GM19395 (cell line): ENCODE results near the gene TBC1D22B.
"Not testable (repeated sequence)": the region's sequence is repeated elsewhere in the genome, so short reads cannot be mapped to it uniquely, and the experiment has no call there.

Experiments used
- ATAC-seq: cut with Tn5 transposase; IDR thresholded peaks from one replicate; pipeline ENCODE4 v1.9.1; 2021; ENCODE audit warnings: mild to moderate bottlenecking, moderate library complexity; ENCODE audit not compliant: unreplicated experiment

TBC1D22B gene

GRCh38 chr6:37303091-37303660 lies 45.6 kb downstream of the TBC1D22B start:
- no peak for ATAC-seq

- ATAC-seq, result no peak
Measured at GRCh38 chr6:37303891-37304503, 46.4 kb downstream of the TBC1D22B start.

- no peak for ATAC-seq
Measured at GRCh38 chr6:37304766-37305165, 47.2 kb downstream of the TBC1D22B start.

GRCh38 chr6:37305841-37306425 lies 48.4 kb downstream of the TBC1D22B start:
- ATAC-seq, result no peak

GRCh38 chr6:37306624-37307222 lies 49.2 kb downstream of the TBC1D22B start:
- ATAC-seq, result no peak

- ATAC-seq, result not testable (repeated sequence)
Measured at GRCh38 chr6:37307484-37307883, 49.9 kb downstream of the TBC1D22B start.

GRCh38 chr6:37308069-37308815 lies 50.7 kb downstream of the TBC1D22B start:
- ATAC-seq, result no peak

GRCh38 chr6:37309046-37309445 lies 51.5 kb downstream of the TBC1D22B start:
- ATAC-seq, result no peak

- ATAC-seq, result no peak
Measured at GRCh38 chr6:37309692-37310091, 52.1 kb downstream of the TBC1D22B start.

- no peak for ATAC-seq
Measured at GRCh38 chr6:37310966-37311365, 53.4 kb downstream of the TBC1D22B start.

- no peak for ATAC-seq
Measured at GRCh38 chr6:37311741-37312473, 54.3 kb downstream of the TBC1D22B start.

- no peak for ATAC-seq
Measured at GRCh38 chr6:37313723-37314486, 56.3 kb downstream of the TBC1D22B start.

- no peak for ATAC-seq
Measured at GRCh38 chr6:37314487-37315156, 57.0 kb downstream of the TBC1D22B start.

- no peak for ATAC-seq
Measured at GRCh38 chr6:37315157-37315515, 57.6 kb downstream of the TBC1D22B start.

- ATAC-seq, result no peak
Measured at GRCh38 chr6:37316071-37316470, 58.5 kb downstream of the TBC1D22B start.

GRCh38 chr6:37317312-37318038 lies 59.9 kb downstream of the TBC1D22B start:
- ATAC-seq, result no peak

GRCh38 chr6:37319156-37319555 lies 61.6 kb downstream of the TBC1D22B start:
- ATAC-seq, result no peak

- no peak for ATAC-seq
Measured at GRCh38 chr6:37319856-37320480, 62.4 kb downstream of the TBC1D22B start.
